ENCODE measurements around the gene ACBD3.
"Not testable (repeated sequence)": the region's sequence is repeated elsewhere in the genome, so short reads cannot be mapped to it uniquely, and the experiment has no call there.

ACBD3 gene

GRCh38 chr1:226186124-226187018 is at the start of gene ACBD3:
Gene ACBD3, minus strand, starts transcription at chr1:226186741. Its CDS starts 66 bp downstream, at chr1:226186675.
- peak; percentile 76 for DNase-seq (ENCODE audit: low read depth)

DNA sequence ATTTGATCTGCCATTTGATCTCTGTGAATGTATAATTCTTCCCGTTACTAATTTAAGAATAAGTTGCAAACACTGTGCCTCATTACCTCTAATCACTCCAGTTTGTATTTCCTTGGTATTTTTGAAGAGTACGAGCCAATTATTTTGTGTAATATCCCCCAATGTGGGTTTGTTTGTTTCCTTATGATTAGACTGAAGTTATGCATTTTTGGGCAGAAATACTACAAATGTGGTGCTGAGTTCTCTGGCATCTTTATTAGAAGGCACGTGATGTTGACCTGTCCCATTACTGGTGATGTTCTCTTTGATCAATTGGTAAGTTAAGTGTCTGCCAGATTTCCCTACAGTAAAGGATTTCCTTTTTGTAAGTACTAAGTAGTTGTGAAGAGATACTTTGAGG is 47.3 kb upstream of the ACBD3 start:
- no peak for DNase-seq (ENCODE audit: low read depth)

- DNase-seq (ENCODE audit: low read depth) = no peak
Measured at GRCh38 chr1:226233293-226233692, 46.8 kb upstream of the ACBD3 start.

GRCh38 chr1:226226601-226227000 is 40.1 kb upstream of the ACBD3 start:
- DNase-seq (ENCODE audit: low read depth) = no peak

DNA sequence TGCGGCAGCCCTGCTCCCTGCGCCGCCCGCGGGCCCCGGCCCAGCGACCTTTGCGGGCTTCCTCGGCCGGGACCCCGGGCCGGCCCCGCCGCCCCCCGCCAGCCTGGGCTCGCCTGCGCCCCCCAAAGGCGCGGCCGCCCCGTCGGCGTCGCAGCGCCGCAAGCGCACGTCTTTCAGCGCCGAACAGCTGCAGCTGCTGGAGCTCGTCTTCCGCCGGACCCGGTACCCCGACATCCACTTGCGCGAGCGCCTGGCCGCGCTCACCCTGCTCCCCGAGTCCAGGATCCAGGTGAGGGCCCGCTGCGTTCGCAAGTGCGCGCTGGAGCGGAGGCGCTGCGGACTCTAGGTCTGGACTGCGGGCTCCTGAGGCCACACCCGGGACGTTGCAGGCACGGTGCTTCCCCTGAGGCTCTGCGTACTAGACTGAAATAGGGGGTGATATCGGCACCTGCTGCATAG is 37.3 kb upstream of the ACBD3 start:
- no peak for DNase-seq (ENCODE audit: low read depth)

DNA sequence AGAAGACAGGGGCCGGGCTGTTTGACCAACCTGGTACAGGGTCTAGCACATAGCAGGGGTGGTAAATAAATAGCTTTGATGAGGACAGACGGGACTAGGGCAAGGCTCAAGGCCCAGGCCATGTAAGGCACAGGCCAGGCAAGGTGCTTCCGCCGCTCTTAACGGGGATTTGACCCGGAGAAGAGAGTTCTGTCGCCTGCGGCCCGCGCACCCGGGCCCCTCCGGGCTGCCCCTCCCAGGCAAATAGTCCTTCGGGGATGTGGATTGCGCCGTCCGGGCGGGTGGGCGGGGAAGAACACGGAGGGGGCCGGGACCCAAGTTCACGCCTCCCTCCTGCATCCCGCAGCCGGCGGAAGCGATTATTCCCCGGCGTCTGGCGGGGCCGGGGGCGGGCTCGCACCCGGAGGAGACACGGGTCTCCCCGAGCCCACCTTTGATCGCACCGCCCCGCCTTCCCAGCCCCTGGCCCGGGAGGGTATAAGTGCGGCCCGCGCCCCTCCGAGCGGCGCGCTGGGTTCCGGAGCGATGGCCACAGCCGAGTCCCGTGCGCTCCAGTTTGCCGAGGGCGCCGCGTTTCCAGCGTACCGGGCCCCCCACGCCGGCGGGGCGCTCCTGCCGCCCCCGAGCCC is 36.7 kb upstream of the ACBD3 start, which contains the start of gene MIXL1:
TSS of gene MIXL1 (plus strand) at position 508 of the 629 bp plus-strand sequence. CDS start at position 526, 18 bp downstream.
- DNase-seq (ENCODE audit: low read depth) = no peak

GRCh38 chr1:226222686-226223085 is 36.1 kb upstream of the ACBD3 start:
- no peak for DNase-seq (ENCODE audit: low read depth)

- no peak for DNase-seq (ENCODE audit: low read depth)
Measured at GRCh38 chr1:226220473-226221189, 34.1 kb upstream of the ACBD3 start.

DNA sequence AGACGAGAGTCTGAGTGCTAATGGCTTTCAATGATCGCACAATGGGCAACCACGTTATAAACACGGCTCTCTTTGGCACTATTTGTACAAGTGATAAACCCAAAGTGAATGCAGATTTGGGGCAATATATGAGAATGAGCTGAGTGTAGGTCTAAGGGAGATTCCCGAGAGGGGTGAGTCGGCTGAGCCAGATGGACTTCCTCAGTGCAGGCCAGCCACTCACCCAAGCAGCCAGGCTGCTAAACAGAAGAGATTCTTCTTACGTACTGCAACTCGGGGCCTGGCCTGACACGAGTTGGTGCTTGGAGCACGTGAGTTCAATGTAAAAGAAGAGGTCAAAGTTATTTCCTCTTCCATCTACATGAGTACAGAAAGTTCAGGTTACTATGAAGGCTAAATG is 30.7 kb upstream of the ACBD3 start:
- no peak for DNase-seq (ENCODE audit: low read depth)

- DNase-seq (ENCODE audit: low read depth) = no peak
Measured at GRCh38 chr1:226216056-226216455, 29.5 kb upstream of the ACBD3 start.

DNA sequence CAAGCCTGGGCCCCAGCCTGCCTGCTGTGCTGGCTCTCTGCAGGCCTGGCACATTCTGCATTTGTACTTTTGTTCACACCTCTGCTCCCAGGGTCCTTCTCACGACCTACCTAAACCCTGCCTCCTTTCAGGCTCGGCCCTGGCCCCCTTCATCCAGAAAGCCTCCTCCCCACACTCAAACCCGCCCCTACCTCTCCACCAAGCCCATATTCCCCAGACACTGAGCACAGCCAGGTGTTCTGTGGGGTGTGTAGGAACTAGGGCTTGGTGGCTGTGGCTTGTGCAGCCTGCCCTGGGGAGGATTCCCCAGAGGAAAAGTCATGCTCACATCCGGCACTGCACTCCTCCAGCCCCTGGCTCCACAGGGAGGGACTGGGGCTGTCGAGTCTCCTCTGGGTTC is 28.7 kb upstream of the ACBD3 start:
- no peak for DNase-seq (ENCODE audit: low read depth)

- DNase-seq (ENCODE audit: low read depth) = no peak
Measured at GRCh38 chr1:226212545-226212944, 26.0 kb upstream of the ACBD3 start.

DNA sequence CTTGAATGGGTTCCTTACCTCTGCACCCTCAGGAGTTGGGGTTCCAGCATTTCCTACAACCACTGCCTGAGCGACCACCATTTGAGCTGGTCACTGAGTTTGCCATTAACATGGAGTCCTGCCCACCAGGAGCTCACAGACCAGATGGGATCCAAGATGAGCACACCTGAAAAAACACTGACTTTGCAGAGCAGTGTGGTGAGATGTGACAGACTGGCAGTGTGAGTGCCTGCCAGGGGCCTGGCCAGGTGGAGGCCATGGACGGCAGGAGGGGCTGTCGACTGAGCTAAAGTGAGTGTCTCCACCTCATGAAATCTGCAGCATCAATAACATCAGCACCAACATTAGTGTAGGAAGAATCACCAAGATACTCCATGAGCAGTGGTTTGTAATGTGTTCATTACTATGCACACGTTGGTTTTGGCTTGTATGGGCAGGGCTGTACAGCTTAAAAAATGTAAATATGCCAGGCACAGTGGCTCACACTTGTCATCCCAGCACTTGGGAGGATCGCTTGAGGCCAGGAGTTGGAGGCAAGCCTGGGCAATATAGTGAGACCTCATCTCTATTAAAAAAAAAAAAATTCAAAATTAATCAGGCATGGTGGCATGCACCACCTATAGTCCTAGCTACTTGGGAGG is 24.8 kb upstream of the ACBD3 start:
- DNase-seq (ENCODE audit: low read depth) = no peak

GRCh38 chr1:226210571-226211176 is 24.1 kb upstream of the ACBD3 start:
- no peak for DNase-seq (ENCODE audit: low read depth)

- no peak for DNase-seq (ENCODE audit: low read depth)
Measured at GRCh38 chr1:226209307-226210059, 22.9 kb upstream of the ACBD3 start.

DNA sequence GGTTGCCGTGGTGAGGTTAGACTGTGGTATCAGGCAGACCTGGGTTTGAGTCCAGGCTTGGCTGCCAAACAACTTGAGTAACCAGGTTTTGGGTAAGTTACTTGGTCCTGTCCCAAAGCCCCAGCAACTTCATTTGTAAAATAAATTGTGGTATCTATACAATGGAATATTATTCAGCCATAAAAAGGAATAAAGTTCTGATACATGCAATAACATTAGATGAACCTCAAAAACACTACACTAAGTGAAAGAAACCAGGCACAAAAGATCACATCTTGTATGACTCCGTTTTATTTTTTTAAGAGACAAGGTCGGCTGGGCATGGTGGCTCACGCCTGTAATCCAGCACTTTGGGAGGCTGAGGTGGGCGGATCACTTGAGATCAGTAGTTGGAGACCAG is 20.5 kb upstream of the ACBD3 start:
- DNase-seq (ENCODE audit: low read depth) = no peak

DNA sequence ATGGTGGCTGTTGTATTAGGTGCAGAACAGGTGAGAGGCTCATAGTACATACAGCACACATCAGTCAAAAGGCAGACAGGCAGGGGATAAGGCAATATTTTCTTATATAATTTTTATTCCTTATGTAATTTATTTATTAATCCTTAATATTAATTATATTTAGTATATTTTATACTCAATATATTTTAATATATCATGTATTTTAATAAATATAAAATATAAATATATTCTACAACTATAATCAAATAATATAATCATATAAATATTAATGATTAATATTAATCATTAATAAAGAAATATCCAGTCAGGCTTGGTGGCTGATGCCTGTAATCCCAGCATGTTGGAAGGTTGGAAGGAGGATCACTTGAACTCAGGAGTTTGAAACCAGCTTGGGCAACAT is 17.7 kb upstream of the ACBD3 start:
- DNase-seq (ENCODE audit: low read depth) = no peak

- DNase-seq (ENCODE audit: low read depth) = no peak
Measured at GRCh38 chr1:226203655-226204054, 17.1 kb upstream of the ACBD3 start.

DNA sequence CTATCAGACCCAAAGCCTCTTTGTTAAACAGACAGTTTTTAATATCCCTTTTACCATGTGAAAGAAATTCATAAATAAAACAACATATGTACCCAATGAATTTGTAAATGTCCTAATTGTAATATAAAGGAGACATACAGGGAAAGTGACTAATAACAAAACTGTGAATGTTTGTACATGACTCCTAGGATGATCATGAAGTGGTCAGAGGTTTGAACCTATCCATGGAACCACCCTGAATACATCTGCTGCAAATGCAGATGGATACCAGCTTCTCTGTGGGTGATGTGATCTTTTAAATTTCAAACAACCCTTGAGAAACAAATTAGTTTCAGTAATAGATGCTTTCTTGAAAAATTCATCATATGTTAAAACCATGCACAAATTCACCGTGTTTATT is 16.7 kb upstream of the ACBD3 start:
- no peak for DNase-seq (ENCODE audit: low read depth)

- DNase-seq (ENCODE audit: low read depth) = not testable (repeated sequence)
Measured at GRCh38 chr1:226202666-226203065, 16.1 kb upstream of the ACBD3 start.

GRCh38 chr1:226202246-226202645 is 15.7 kb upstream of the ACBD3 start:
- DNase-seq (ENCODE audit: low read depth) = no peak
